ENCODE results near the gene RAX.

RAX gene

DNA sequence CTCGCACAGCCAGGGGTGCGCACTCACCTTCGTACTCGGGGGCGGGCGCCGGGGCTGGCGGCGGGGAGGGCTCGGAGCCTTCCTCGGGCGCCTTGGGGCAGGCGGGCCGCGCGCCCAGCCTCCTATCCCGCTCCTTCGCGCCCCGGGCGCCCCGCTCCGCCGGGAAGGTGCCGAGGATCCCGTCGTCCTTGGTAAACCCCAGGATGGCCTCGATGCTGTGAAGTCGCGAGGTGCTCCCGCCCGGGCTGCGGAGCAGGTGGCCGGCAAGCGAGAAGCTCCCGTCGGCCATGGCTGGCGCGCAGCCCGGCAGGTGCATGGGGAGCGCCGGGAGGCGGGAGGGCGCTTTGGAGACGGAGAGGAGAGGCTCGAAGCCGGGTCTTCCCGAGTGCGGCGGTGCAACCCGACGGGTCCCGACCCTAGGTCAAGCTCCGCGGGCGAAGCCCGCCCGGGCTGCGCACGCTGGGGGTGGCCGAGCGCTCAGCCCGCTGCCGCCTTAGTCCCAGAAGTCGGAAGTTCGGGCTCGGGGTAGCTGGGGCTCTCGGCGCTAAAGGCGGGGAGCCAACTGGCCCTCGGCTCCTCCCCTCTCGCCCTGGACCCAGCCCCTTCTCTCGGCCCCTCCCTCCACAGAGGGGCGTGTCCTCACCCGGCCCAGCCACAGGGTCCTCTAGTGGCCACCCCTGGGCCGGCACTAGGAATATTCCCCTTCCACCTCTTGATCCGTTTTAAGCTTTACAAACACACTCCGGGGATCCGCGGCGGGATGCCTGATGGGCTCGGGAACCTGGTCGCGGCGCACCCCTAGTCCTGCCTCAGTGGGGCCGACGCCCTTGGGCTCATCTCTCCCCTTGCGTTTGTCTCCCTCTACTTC lies at the start of gene RAX:
RAX (minus strand) TSS at position 564 of the 868 bp plus-strand sequence; CDS start at position 316, 248 bp downstream.
- DNase-seq = peak; percentile 64

DNA sequence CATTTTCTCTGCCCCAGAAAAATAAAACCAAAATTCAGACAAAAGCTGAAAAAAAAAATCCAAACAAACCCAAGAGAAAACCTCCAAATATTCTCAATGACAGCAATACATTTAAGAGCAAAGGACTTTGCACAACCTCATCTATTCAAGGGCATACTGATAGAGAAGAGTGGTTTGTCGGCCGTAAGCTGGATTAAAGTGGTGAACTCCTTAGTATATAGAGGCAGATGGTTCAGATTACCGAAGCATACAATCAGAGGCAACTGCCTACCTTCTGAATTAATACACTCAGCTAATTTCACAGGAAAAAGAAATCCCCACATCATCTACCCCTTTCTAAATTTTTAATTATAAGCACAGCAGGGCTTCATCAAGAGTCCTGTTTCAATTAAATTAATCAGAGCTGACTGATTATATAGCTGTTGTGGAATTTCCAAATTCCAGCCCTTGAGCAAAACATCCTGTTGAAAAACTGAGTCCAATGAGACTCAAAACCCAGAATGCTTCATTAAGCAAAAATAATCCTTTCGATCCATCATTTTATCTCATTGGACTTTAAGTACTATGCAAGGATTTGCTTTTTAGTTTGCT lies 45.3 kb upstream of the RAX start, which contains the start of gene CPLX4:
CPLX4 (minus strand) TSS at position 190 of the 591 bp plus-strand sequence; CDS start at position 3, 187 bp downstream.
- DNase-seq = no peak

DNA sequence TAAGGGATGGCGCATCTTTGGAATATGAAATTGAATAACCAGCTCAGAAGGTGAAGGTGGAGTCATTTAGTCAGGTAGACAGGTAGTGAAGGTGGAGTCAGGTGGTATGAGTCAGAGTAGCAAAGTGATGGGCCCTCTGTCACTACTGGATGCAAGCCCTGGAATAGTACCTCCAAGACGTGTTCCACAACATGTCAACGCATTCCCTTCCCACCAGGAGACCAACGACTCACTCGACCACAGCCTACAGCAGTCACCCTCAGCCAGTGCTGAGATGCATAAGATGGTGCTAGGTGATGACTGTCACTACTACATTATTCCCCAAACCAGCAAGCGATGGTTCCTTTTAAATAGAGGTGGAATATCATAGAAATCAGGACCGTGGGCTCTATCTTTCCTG lies 38.4 kb upstream of the RAX start:
- no peak for DNase-seq

GRCh38 chr18:59308938-59309260 lies 35.6 kb upstream of the RAX start:
- DNase-seq = no peak

DNA sequence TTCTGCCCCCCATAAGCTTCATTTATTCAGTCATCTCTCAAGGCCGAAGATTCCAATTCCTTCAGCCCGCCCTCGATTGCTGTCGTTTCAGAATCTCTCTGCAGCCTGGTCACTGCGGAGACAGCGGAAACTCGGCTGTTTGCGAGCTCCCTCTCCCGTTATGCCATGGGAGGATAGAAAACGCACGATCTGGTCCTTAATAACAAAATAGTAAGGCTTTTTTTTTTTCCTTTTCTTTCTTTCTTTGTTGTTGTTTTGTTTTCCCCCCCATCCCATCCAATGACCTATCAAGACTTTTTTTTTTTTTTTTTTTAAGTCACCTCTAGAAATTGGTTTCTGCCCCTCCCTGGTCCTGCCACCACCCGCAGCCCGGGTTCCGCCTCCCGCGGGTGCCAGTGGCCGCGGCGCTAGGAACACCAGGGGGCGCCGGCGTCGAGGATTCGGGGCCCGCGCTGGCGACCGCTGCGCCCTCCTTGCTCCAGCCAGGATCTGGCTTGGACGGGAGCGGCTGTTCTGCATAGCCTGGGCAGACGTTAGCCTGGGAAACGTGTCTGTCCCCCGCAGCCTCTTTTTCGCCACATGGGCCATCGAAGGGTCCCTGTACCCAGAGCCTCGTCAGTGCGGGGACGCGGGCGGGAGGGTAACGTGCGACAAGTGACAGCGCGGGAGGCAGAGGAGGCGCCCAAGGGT lies 35.1 kb upstream of the RAX start:
- DNase-seq = peak; percentile 90

DNA sequence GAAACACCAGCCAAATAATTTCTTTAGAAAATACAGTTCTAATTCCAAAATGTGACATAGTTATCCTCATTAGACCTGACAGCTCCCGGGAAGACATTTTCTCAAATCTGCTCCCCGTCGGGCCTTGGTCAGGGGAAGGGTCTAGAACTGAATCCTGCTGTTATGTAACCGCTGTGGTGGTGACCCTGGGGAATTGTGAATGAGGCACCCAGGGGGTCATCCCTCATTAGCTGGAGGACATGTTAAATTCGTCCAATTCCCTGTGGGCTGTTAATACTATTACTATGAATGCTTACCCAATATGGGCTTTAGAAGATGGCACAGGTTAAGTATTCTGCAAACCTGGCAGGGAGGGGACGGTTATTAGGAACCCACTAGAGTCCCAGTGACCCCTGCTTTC lies 33.4 kb upstream of the RAX start:
- DNase-seq = no peak

DNA sequence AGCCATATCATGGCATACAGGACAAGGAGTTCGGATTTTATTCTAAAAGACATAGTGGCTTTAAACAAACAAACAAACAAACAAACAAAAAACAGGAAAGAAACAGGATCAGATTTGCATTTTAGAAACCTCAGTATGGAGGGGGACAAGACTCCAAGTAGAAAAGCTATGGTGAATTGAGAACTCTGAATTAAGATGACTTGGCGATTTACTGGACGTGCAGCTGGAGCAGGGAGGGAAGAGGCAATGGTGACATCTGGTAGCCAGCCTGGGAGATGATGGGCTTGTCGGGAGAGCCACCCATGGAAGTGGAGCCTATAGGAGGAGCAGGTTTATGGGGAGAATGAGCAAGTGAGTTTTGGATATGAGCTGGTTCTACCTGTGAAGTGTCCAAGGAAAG lies 32.0 kb upstream of the RAX start:
- no peak for DNase-seq

DNA sequence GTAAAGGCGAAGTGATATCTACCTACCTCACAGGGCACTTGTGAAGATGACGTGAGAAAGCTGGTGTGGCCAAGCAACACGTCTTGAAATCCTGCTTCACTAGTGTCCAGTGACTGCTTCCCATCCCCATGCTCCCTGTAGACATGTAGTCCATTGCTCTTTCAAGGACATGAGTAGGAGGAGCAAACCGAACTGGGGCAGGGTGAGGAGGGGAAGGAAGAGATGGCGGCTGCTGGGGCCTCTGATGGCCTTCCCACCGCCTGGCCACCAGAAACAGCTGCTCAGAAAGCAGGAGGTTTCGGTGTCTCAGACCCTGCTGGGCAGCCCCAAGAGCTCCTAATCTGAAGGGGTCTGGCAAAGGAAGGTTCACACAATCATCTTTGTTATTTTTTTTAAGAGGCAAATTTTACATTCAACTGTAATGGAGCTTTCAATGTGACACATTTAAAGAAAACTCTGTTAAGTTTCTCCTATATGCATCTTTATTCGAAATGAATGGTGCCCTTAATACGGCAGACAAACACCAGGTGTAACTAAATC lies 30.5 kb upstream of the RAX start:
- DNase-seq = no peak

GRCh38 chr18:59303006-59303405 lies 29.8 kb upstream of the RAX start:
- no peak for DNase-seq

DNA sequence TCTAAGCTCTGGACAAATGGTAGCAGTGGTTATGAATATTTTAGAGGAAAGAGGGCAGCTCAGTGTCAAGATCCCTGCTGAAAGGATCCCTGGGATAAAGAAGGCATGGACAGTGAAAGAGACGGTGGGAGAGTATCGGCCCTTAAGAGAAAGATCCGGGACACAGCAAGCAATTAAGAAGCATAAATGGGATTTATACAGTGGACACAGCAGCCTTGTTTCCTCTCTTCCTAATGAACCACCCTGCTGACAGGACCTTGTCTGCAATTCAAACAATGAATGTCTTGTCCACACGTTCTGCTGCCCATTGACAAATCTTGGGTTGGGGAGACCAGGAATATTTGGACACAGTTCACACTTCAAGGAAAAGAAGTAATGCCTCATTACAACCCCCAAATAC lies 28.7 kb upstream of the RAX start:
- DNase-seq = no peak

DNA sequence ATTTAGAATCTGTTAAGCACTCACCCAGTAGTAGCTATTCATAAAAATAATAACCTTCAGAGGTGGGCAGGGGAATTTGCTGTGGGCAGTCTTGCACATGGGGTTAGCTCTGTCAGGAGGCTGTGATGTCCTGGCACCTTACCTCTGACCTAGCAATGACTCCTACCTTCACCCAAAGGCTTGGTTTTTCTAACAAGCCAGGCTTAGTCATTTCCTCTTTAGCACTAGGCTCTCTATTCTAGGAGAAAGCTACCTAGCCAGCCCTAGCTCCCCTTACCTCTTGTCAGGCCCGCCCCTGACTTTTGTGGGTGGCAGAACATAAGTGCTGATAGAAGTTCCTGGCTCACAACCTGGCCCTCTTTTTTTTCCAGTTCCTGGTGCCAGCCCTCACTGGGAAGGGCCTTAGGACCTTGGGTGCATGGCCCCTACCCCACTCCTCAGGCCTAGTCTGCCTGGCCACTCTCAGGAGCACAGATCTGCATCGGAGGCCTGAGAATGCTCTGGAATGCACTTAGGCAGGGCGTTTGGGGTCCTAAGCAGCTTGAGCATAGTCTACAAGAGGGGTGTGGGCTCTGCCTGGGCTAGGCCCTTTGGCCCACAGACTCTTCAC lies 27.5 kb upstream of the RAX start:
- DNase-seq = no peak

- DNase-seq = no peak
Observed at GRCh38 chr18:59298871-59299270, 25.6 kb upstream of the RAX start.

DNA sequence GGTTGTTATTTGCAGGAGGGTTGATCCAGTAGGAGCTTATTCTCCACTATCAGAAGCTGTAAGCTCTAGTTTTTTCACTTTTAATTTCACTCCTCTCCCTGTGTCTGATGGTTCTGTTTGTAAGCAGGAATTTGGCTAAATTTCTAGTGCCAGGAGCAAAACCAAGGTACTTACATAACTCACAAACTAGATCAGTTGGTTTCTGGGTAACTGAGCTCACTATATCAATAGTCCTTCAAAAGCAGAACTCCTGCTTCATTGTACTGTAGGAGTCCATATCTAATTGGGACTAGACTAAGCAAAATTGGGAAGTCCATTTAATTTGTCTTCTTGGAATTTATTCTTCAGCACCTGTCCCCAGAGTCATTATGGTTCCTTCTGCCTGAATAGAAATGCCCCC lies 20.1 kb upstream of the RAX start:
- DNase-seq = no peak

GRCh38 chr18:59286341-59286740 lies 13.1 kb upstream of the RAX start:
- DNase-seq = no peak

DNA sequence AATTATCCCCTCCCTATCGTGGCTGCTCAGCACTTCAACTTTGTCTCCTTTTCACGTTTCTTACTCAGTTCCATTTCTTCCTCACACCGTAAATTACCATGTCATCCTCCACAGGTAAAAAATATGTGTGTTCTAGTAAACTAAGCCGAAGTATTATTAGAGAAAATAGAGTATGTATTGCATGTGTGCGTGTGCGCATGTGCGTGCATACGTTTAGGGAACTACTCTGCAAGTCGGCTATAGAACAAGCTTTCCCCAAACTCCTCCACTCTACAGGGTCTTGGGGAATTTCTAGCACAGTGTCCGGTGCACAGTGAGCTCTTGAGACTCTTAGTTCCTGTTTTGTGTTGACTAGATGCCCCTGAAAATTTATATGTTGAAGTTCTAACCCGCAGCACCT lies 9.1 kb upstream of the RAX start:
- DNase-seq = no peak

DNA sequence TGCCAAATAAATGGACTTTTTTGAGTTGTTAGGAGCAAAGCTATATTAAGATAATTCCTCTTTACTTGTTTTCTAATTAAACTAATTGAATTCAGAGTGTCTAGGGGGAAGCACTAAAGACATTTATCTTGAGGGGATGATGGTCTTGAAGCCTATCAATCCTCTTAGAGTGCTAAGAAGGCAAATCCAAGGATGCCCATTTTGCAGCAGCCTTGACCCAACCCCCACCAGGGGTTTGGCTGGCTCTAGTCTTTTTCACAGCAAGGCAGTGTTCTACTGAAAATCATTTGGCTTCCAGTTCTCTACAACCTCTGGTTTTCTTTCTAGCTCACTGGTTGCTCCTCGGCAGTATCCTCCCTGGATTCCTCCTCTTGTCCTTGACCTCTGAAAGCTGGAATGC lies 6.5 kb upstream of the RAX start:
- no peak for DNase-seq

- no peak for DNase-seq
Observed at GRCh38 chr18:59279193-59279592, 5.9 kb upstream of the RAX start.

GRCh38 chr18:59278793-59279192 lies 5.5 kb upstream of the RAX start:
- no peak for DNase-seq

- DNase-seq = no peak
Observed at GRCh38 chr18:59276047-59276446, 2.8 kb upstream of the RAX start.

DNA sequence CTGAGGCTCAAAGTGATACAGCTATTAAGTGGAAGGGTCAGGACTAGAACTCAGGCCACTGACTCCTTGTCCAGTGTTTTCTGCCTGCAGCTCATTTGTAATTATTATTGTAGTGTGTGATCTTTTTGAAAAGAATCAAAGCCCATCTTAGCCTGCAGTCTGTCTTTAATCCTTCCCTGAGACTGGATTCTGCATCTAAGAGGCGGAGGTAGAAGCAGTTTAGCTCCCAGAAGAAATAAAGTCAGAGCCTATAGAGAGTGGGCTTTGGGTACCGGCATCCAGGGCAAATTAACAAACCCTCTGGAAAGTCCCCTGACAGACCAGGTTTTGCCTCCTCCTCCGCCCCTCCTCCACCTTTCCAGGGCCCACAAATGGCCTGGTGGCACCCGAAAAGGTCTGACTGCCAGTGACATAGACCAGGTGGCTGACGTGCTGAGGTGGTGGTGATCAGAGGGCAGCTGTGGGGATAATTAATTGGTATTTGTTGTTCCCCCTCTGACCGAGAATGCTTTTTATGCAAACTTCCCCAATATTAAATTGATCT lies 2.2 kb upstream of the RAX start:
- no peak for DNase-seq

- DNase-seq = no peak
Observed at GRCh38 chr18:59274533-59274928, 1.3 kb upstream of the RAX start.

DNA sequence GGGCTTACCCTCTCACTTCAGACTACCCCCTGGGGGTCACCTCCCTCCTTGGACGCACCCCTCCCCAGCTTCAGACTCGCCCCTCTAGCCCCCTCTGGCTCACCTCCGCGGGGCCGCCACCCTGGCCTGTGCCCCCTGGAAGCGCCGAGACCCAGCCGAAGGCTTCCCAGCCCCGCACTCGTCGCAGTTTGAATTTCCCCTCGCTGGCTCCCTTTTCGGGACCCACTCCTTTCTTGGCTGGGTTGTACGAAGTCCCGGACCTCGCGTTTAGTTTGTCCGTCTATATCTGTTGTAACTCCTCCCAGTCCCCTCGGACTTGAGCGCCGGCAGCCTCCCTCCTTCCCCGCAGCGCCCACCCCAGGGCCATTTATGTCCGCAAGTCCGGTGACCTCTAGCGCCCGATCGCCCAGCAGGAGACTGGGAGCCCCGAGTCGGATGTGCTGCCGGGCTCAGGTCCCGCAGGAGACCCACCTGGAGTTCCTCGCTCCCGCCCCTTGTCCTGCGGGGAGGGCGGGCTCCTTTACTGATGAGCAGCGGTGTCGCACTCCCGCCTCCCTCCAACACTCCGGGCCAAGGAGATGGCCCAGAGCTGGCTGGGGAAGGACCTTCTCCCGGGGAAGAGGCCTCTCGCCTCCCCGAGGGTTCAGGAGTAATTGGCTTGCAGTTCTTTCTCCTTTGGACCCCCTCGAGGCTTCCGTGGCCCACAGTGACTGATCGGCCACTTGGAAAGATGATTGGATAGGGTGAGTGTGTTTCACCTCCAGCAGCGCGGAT lies 692 bp upstream of the RAX start:
- DNase-seq = no peak
